Measurements from ENCODE around the gene SLC8A1.

The SLC8A1 gene

DNA sequence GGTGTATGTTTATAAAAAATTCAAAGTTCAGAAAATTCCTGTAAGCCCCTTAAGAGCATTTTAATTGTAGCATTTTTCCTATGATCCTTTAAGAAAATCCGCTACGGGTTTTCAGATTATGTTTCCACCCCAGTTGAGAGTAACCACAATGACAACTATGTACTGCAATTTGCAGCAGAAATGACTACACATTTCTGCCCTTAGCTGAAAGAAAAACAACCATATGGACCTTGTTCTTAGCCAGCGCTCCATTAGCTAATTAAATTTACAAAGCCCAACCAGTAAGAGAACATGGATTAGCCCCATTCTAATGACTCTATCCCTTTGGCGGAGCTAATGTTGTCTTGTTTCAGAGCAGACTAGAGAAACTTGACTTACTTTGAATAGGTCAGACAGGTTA lies 247.6 kb downstream of the SLC8A1 start:
- TF ChIP-seq CTCF (IDR thresholded peaks at IDR 0.05; ENCODE audit: insufficient read depth, low read depth, low read length, missing control alignments) = no peak

DNA sequence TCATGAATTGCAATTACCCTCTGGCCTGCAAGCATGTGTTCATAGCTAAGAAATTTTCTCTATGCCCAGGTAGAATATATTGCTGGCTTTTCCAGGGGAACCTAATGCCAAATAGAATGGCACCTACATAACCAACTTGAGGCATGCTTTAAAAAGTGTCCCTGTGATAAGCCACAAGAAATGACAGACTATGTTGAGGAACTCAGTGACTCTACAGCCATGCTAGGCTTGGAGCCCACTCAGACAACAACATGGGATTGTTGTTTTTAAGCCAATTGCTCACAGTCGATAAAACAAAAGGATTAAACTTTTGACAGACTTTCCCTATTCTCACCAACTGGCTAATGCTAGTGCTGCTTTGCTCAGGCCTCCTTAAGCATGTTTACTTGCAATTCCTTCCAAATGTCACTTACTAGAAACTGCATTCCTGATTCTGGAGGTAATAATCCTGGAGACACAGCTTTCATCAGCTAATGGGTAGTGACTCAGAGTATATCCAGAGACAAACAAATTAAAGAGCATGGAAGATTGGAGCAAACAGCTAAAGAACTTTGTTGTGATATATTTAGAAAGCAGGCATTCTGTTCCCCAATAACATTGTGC lies 249.0 kb downstream of the SLC8A1 start:
- TF ChIP-seq CTCF (IDR thresholded peaks at IDR 0.05; ENCODE audit: insufficient read depth, low read depth, low read length, missing control alignments) = no peak
- DNase-seq (ENCODE audit: low read depth) = no peak
- no peak overlapping the region for H3K4me3 ChIP-seq (ENCODE audit: low read depth, low read length)

More for the DNA sequence above, 247.6 kb downstream of the SLC8A1 start:
- no peak overlapping the region for H3K4me3 ChIP-seq (ENCODE audit: low read depth, low read length)
- DNase-seq (ENCODE audit: low read depth) = no peak

- TF ChIP-seq CTCF (IDR thresholded peaks at IDR 0.05; ENCODE audit: insufficient read depth, low read depth, low read length, missing control alignments) = no peak
- H3K4me3 ChIP-seq (ENCODE audit: low read depth, low read length) = no peak overlapping the region
- no peak for DNase-seq (ENCODE audit: low read depth)
Observed at GRCh38 chr2:40201425-40201824, 250.5 kb downstream of the SLC8A1 start.

- no peak for DNase-seq (ENCODE audit: low read depth)
- H3K4me3 ChIP-seq (ENCODE audit: low read depth, low read length) = no peak overlapping the region
- no peak for TF ChIP-seq CTCF (IDR thresholded peaks at IDR 0.05; ENCODE audit: insufficient read depth, low read depth, low read length, missing control alignments)
Observed at GRCh38 chr2:40200366-40200915, 251.4 kb downstream of the SLC8A1 start.

DNA sequence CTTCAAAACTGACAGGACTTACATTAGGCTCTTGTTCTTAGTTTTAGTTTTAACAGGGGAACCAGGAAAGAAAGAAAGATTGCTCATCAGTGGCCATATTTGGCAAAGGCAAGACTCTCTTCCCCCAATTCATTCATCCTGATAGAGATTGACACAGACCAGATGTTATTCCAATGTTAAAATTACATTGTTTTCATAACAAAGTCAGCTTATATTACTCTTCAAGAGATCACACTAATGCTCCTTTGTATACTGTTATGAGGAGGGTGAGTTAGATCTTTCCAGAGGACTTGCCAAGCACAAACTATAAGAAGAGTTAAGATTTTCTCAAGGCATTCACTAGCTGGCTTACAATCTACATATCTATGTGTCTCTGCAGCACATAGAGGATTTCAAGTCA lies 252.1 kb downstream of the SLC8A1 start:
- H3K4me3 ChIP-seq (ENCODE audit: low read depth, low read length) = no peak overlapping the region
- no peak for DNase-seq (ENCODE audit: low read depth)
- TF ChIP-seq CTCF (IDR thresholded peaks at IDR 0.05; ENCODE audit: insufficient read depth, low read depth, low read length, missing control alignments) = no peak

DNA sequence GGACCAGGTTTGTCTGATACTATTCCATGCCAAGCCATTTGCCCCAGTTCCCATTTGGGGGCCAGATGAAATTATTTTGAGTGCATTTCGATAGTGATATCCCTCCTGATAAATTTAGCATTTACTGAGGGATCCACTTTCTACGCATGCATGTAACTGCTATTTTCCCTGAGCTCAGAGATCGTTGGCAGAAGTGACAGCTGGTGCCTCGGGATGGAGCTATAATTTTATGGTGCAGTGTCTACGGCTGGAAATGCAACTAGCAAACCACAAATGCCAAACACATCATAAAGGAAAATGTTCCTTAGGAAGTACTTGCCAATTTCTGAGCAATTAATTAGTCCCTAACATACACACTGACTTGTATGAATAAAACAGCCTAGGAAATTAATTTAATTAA lies 254.8 kb downstream of the SLC8A1 start:
- DNase-seq (ENCODE audit: low read depth) = no peak
- H3K4me3 ChIP-seq (ENCODE audit: low read depth, low read length) = no peak overlapping the region
- TF ChIP-seq CTCF (IDR thresholded peaks at IDR 0.05; ENCODE audit: insufficient read depth, low read depth, low read length, missing control alignments) = no peak

DNA sequence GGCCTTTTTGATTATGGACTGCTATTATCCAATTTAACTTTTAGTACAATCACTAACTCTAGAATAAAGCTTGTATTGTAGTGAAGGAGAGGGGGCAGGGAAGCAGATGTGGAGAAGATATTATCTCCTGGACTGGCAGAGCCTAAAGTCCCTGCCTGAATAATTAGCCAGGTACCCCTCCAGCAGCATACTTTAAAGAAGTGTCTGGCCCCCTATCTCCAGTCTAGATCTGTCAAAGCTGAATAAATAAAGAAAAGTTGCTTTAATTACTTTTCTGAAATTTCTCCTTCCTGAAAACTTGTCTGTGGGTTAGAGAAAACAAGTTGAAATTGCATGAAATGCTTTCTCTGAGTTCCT lies 258.2 kb downstream of the SLC8A1 start:
- no peak for DNase-seq (ENCODE audit: low read depth)
- no peak for TF ChIP-seq CTCF (IDR thresholded peaks at IDR 0.05; ENCODE audit: insufficient read depth, low read depth, low read length, missing control alignments)

More for the DNA sequence above, 258.2 kb downstream of the SLC8A1 start:
- no peak overlapping the region for H3K4me3 ChIP-seq (ENCODE audit: low read depth, low read length)
